Ishikawa (cell line): Measurements from ENCODE around the gene ZDHHC15.

ENCODE experiments used
- CEBPB ChIP-seq: IDR thresholded peaks from 2 replicates; pipeline ENCODE4 v1.6.1; 2012
- CREB1 ChIP-seq: IDR thresholded peaks from 2 replicates; pipeline ENCODE4 v1.6.1; 2012; ENCODE audit warnings: low read depth
- EGR1 ChIP-seq: IDR thresholded peaks from 2 replicates; pipeline ENCODE4 v1.6.1; 2012
- EP300 ChIP-seq: IDR thresholded peaks from 2 replicates; pipeline ENCODE4 v1.6.1; 2012; ENCODE audit warnings: borderline replicate concordance
- FOXM1 ChIP-seq: IDR thresholded peaks from 2 replicates; pipeline ENCODE4 v1.6.1; 2012; ENCODE audit warnings: low read depth, borderline replicate concordance
- NFIC ChIP-seq: IDR thresholded peaks from 2 replicates; pipeline ENCODE4 v1.6.1; 2012
- RAD21 ChIP-seq: IDR thresholded peaks from 2 replicates; pipeline ENCODE4 v1.6.1; 2012; ENCODE audit warnings: low read depth
- TAF1 ChIP-seq: IDR thresholded peaks from 2 replicates; pipeline ENCODE4 v1.6.1; 2012; ENCODE audit warnings: low read depth, mild to moderate bottlenecking
- TCF12 ChIP-seq: IDR thresholded peaks from 2 replicates; pipeline ENCODE4 v1.6.1; 2012; ENCODE audit warnings: low read depth
- TEAD4 ChIP-seq: IDR thresholded peaks from 2 replicates; pipeline ENCODE4 v1.6.1; 2012
- YY1 ChIP-seq: IDR thresholded peaks from 2 replicates; pipeline ENCODE4 v1.6.1; 2012; ENCODE audit warnings: low read depth
- ZBTB7A ChIP-seq: IDR thresholded peaks from 2 replicates; pipeline ENCODE4 v1.6.1; 2012; ENCODE audit warnings: low read depth
- TF ChIP-seq, protein P1 (sequence below): IDR thresholded peaks from 2 replicates; pipeline ENCODE4 v1.6.1; 2012; ENCODE audit warnings: low read depth, mild to moderate bottlenecking
- TF ChIP-seq, protein P2 (sequence below): IDR thresholded peaks from 2 replicates; pipeline ENCODE4 v1.6.1; 2012
- TF ChIP-seq, protein P3 (sequence below): IDR thresholded peaks from 2 replicates; pipeline ENCODE4 v1.6.1; 2012

The ZDHHC15 gene, protein sequence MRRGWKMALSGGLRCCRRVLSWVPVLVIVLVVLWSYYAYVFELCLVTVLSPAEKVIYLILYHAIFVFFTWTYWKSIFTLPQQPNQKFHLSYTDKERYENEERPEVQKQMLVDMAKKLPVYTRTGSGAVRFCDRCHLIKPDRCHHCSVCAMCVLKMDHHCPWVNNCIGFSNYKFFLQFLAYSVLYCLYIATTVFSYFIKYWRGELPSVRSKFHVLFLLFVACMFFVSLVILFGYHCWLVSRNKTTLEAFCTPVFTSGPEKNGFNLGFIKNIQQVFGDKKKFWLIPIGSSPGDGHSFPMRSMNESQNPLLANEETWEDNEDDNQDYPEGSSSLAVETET

DNA sequence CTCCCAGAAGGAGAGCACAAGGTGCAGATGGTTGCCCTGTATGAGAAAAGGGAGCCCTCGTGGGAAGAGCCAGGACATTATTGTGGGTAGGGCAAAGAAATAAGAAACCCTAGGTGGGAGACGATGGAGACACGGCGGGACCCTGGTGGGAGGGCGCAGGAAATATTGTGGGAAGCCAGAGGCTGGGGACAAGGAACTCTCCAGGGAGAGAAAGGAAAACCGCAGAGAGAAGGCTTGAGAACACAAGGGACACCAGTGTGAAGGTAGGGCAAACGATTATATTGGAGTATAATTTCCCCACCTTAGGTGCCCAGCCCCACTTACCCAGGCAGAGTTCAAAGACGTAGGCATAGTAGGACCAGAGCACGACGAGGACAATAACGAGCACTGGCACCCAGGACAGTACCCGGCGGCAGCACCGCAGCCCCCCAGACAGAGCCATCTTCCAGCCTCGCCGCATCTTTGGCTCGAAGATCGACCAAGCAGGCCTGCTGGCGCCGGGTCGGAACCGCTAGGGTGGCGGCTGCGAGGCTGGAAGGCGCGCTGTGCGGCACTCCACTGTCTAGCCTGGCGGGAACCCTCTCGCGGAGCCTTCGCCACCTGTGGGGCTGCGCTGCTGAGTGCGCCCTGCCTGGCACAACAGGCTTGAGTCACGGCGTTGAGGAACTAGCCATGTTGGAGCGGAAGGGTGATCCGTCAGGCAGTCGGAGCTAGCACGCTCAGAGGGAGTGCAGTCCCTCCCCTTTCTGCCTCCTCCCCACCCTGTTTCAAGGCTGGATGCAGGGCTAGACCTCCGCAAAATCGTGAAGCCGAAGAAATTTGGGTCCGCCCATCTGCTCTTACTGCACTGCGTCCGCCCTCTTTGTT is at the start of gene ZDHHC15:
TSS of gene ZDHHC15 (minus strand) at position 473 of the 867 bp plus-strand sequence. CDS start at position 460, 13 bp downstream.
- TF ChIP-seq ZBTB7A = no peak
- TF ChIP-seq, protein P1, sequence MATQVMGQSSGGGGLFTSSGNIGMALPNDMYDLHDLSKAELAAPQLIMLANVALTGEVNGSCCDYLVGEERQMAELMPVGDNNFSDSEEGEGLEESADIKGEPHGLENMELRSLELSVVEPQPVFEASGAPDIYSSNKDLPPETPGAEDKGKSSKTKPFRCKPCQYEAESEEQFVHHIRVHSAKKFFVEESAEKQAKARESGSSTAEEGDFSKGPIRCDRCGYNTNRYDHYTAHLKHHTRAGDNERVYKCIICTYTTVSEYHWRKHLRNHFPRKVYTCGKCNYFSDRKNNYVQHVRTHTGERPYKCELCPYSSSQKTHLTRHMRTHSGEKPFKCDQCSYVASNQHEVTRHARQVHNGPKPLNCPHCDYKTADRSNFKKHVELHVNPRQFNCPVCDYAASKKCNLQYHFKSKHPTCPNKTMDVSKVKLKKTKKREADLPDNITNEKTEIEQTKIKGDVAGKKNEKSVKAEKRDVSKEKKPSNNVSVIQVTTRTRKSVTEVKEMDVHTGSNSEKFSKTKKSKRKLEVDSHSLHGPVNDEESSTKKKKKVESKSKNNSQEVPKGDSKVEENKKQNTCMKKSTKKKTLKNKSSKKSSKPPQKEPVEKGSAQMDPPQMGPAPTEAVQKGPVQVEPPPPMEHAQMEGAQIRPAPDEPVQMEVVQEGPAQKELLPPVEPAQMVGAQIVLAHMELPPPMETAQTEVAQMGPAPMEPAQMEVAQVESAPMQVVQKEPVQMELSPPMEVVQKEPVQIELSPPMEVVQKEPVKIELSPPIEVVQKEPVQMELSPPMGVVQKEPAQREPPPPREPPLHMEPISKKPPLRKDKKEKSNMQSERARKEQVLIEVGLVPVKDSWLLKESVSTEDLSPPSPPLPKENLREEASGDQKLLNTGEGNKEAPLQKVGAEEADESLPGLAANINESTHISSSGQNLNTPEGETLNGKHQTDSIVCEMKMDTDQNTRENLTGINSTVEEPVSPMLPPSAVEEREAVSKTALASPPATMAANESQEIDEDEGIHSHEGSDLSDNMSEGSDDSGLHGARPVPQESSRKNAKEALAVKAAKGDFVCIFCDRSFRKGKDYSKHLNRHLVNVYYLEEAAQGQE = no peak
- no peak for TF ChIP-seq TEAD4
- TF ChIP-seq, protein P2, sequence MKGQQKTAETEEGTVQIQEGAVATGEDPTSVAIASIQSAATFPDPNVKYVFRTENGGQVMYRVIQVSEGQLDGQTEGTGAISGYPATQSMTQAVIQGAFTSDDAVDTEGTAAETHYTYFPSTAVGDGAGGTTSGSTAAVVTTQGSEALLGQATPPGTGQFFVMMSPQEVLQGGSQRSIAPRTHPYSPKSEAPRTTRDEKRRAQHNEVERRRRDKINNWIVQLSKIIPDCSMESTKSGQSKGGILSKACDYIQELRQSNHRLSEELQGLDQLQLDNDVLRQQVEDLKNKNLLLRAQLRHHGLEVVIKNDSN = no peak
- TF ChIP-seq, protein P3, sequence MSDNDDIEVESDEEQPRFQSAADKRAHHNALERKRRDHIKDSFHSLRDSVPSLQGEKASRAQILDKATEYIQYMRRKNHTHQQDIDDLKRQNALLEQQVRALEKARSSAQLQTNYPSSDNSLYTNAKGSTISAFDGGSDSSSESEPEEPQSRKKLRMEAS = peak; percentile 67
- TF ChIP-seq TAF1 = no peak

DNA sequence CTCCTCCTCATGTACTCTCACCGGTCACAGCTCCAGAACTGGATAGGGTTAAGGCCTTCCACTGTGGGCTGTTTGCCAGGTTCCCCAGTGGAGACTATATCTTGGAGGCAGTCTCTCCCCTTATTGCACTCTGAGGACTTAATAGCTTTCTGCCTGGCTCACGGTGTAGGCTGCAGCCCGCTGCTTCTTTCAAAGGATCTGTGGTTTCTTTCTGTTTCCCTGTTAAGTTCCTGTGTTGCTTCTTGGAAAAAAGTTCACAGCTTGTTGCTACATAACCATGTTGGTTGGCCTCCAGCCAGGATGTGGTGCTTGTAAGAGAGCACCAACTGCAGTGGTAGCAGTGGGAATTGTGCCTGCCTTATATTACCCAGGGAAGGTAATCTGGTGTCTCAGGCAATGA is 24.9 kb upstream of the ZDHHC15 start:
- TF ChIP-seq EGR1 = no peak
- no peak for TF ChIP-seq FOXM1
- no peak for TF ChIP-seq ZBTB7A
- TF ChIP-seq NFIC = no peak
- no peak for TF ChIP-seq TAF1
- no peak for TF ChIP-seq TEAD4
- TF ChIP-seq, protein P1 = no peak
- TF ChIP-seq YY1 = no peak
- TF ChIP-seq RAD21 = no peak

DNA sequence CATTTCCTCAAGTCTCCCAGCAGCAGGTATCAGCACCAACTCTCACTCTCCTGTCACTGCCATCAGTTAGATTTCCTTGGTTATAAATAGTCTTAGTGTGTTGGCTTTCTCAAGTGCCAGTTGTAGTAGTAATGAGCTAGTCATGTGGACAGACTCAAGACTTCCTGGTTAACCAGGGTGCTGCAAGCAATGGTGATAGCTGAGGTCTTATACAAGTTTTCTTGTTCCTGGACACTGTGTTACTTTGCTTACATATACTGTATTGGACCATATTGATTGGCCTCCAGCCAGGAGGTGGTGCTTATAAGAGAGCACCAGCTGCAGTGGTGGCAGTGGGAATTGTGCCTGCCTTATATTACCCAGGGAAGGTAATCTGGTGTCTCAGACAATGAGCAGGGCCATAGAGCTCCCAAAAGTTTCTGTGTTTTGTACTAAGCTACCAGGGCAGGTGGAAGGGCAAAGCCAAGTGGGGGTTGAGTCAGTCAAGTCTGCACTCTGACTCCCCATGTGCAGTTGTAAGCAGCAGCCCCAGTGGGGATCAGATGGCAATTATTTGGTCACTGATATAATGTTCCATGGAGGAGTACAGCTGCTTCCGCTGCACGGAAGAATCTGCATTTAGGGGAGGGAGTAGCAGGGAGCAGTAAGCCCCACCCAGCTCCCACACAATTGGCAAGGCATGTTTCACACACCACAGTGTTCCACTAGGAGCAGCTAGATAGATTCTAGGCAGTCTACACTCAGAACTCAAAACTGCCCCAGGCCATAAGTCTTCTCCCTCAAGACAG is 24.1 kb upstream of the ZDHHC15 start:
- TF ChIP-seq, protein P2 = no peak
- TF ChIP-seq TEAD4 = no peak
- TF ChIP-seq NFIC = no peak
- TF ChIP-seq, protein P1 = no peak
- TF ChIP-seq EP300 = no peak
- TF ChIP-seq YY1 = no peak
- no peak for TF ChIP-seq TCF12
- TF ChIP-seq, protein P3 = no peak
- TF ChIP-seq ZBTB7A = no peak
- no peak for TF ChIP-seq TAF1
- no peak for TF ChIP-seq CEBPB
- no peak for TF ChIP-seq RAD21

DNA sequence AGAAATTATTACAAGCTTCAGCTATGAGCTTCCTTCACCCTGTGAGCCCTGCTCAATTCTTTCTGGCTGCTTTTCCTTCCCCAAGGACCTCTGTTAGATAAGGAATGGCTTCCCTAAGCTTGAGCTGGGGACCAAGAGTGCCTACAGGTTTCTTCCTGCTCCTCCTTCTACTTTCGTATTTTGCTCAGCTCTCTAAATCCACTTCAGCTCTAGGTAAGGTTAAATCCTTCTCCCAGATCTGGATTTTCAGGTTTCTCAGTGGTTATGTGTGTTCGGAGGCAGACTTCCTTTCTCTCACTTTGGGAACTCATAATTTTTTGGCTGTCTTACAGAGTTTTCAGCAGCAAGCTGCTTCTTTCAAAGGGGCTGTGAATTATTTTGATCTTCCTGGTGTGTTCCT is 21.9 kb upstream of the ZDHHC15 start:
- TF ChIP-seq NFIC = no peak
- no peak for TF ChIP-seq FOXM1
- no peak for TF ChIP-seq ZBTB7A
- no peak for TF ChIP-seq CEBPB
- no peak for TF ChIP-seq RAD21
- TF ChIP-seq, protein P2 = no peak
- no peak for TF ChIP-seq EP300
- no peak for TF ChIP-seq EGR1
- TF ChIP-seq YY1 = no peak
- TF ChIP-seq, protein P3 = no peak
- TF ChIP-seq CREB1 = no peak
- no peak for TF ChIP-seq TAF1
- TF ChIP-seq, protein P1 = no peak
- TF ChIP-seq TEAD4 = no peak
- no peak for TF ChIP-seq TCF12
